Central memory CD8-positive, alpha-beta T cell (primary cell): ENCODE results near the gene SPOCK1.

ENCODE experiments used
- ATAC-seq: fragments of 150-1000 bp; cut with Tn5 transposase; replicated peaks from 2 replicates; pipeline ENCODE4 v1.10.0; 2022; ENCODE audit warnings: mild to moderate bottlenecking, moderate FRiP score, moderate number of reproducible peaks; ENCODE audit not compliant: poor library complexity, severe bottlenecking; ENCODE audit errors: extremely low read depth
- DNase-seq, 2 donors: peaks; one replicate each; pipeline ENCODE4 v3.0.0; 2021; ENCODE audit warnings: low spot score in 2 of 2
- H3K27ac Mint-ChIP-seq: one replicate; pipeline ENCODE4 v1.8.0; 2022; ENCODE audit warnings: low read depth, mild to moderate bottlenecking, moderate library complexity, mixed read lengths
- H3K27me3 Mint-ChIP-seq: one replicate; pipeline ENCODE4 v1.8.0; 2022; ENCODE audit warnings: mixed read lengths
- H3K36me3 Mint-ChIP-seq: one replicate; pipeline ENCODE4 v1.8.0; 2022; ENCODE audit warnings: mild to moderate bottlenecking, moderate library complexity, mixed read lengths; ENCODE audit not compliant: insufficient read depth
- H3K4me1 Mint-ChIP-seq: one replicate; pipeline ENCODE4 v1.8.0; 2022; ENCODE audit warnings: mixed read lengths
- H3K4me3 Mint-ChIP-seq: one replicate; pipeline ENCODE4 v1.8.0; 2022; ENCODE audit warnings: mild to moderate bottlenecking, moderate library complexity, mixed read lengths
- H3K9me3 Mint-ChIP-seq: one replicate; pipeline ENCODE4 v1.8.0; 2022; ENCODE audit warnings: mixed read lengths

The SPOCK1 gene

DNA sequence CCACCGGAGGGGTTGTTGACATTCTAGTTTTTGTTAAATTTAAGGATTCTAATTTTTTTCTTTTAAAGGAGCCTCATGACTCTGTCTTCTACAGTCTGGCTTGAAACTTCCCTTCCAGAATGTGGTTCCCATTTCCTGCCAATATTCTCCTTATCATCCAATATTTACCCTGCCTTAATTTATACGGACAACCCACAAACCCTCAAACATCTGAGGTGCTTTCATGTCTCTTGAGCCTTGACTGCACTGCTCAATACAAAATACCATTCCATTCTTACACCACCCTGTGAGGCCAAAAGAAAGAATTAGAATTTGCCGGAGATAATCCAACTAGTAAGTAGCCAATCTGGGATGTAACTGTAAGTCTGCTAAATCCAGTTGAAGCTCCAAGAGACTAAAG lies 346.5 kb downstream of the SPOCK1 start:
- peaks cover 10% of the 10 kb centered on the region for H3K9me3 Mint-ChIP-seq
- DNase-seq (no peak), ATAC-seq (no peak)
- peaks cover 9% of the 10 kb centered on the region for H3K27me3 Mint-ChIP-seq
- no peaks in the 10 kb centered on the region for H3K4me1 Mint-ChIP-seq
- H3K4me3 Mint-ChIP-seq: no peak overlapping the region
- no peak overlapping the region for H3K27ac Mint-ChIP-seq
- no peaks in the 10 kb centered on the region for H3K36me3 Mint-ChIP-seq

- Mint-ChIP-seq H3K4me3 (no peak overlapping the region), H3K27ac (no peak overlapping the region), H3K36me3 (no peaks in the 10 kb centered on the region), H3K27me3 (peaks cover 10% of the 10 kb centered on the region), H3K9me3 (peaks cover 6% of the 10 kb centered on the region), H3K4me1 (no peaks in the 10 kb centered on the region)
- DNase-seq (no peak), ATAC-seq (no peak)
Observed at GRCh38 chr5:137148655-137149054, 350.5 kb downstream of the SPOCK1 start.

DNA sequence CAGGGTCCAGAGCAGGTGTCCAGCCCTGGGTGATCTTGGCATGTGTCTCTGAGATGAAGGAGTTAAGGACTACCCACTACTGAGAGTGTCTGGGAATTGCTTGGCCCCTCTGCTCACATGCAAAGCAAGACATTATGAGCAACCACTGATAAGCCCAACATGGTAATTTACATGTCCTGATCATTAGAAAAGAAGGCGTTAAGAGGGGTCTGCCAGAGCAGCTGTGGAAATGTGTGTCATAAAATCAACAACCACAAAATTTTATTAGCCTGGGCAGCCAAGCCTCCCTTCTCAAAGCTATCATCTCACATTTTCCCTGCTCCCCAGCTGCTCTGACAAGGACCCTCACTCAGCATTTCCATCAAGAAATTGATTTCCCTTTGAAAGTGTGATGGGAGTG lies 351.0 kb downstream of the SPOCK1 start:
- no peaks in the 10 kb centered on the region for H3K36me3 Mint-ChIP-seq
- no peak overlapping the region for H3K4me3 Mint-ChIP-seq
- no peaks in the 10 kb centered on the region for H3K4me1 Mint-ChIP-seq
- H3K9me3 Mint-ChIP-seq: peaks cover 1% of the 10 kb centered on the region
- DNase-seq (no peak), ATAC-seq (no peak)
- H3K27me3 Mint-ChIP-seq: peaks cover 10% of the 10 kb centered on the region
- H3K27ac Mint-ChIP-seq: no peak overlapping the region

DNA sequence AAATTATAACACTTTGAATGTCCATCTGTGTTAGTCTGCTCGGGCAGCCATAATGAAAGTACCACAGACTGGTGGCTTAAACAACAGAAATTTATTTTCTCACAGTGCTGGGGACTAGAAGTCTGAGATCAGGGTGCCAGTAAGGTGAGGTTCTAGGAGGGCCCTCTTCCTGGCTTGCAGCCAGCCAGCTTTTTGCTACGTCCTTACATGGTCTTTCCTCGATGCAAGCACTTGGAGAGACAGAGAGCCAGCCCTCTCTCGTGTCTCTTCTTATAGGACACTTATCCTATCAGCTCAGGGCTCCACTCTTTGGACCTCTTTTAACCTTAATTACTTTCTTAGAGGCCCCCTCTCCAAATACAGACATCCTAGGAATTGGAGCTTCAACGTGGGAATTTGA lies 351.8 kb downstream of the SPOCK1 start:
- Mint-ChIP-seq H3K27me3 (peaks cover 10% of the 10 kb centered on the region), H3K27ac (no peak overlapping the region), H3K4me1 (no peaks in the 10 kb centered on the region), H3K36me3 (no peaks in the 10 kb centered on the region), H3K9me3 (no peaks in the 10 kb centered on the region), H3K4me3 (no peak overlapping the region)
- DNase-seq: no peak
- no peak for ATAC-seq

- Mint-ChIP-seq H3K27me3 (peaks cover 10% of the 10 kb centered on the region), H3K4me3 (no peak overlapping the region), H3K4me1 (no peaks in the 10 kb centered on the region), H3K36me3 (peaks cover 3% of the 10 kb centered on the region), H3K9me3 (no peaks in the 10 kb centered on the region), H3K27ac (no peak overlapping the region)
- DNase-seq (no peak), ATAC-seq (no peak)
Observed at GRCh38 chr5:137146402-137146890, 352.7 kb downstream of the SPOCK1 start.

- peaks cover 3% of the 10 kb centered on the region for H3K36me3 Mint-ChIP-seq
- peaks cover 10% of the 10 kb centered on the region for H3K27me3 Mint-ChIP-seq
- H3K9me3 Mint-ChIP-seq: no peaks in the 10 kb centered on the region
- DNase-seq (no peak), ATAC-seq (no peak)
- H3K27ac Mint-ChIP-seq: no peak overlapping the region
- H3K4me3 Mint-ChIP-seq: no peak overlapping the region
- H3K4me1 Mint-ChIP-seq: no peaks in the 10 kb centered on the region
Observed at GRCh38 chr5:137145721-137146120, 353.4 kb downstream of the SPOCK1 start.

DNA sequence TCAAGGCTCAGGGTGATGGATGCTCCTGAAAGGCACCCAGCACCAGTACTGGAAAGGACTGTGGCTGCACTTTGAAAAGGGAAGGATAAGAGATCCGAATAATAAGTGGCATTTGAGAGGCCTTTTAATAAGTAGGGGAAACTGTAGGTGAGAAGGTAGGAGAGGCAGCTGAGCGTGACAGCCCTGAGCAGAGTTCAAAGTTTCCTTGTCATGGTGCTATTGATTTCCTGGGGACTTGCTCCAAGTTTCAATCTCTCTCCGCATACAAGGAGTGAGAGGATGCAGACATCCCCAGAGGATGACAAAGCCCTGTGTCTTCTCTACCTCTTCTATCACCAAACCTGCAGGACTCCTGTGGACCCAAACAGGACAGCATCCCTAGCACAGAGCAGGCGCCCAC lies 354.5 kb downstream of the SPOCK1 start:
- Mint-ChIP-seq H3K27ac (no peak overlapping the region), H3K4me3 (no peak overlapping the region), H3K27me3 (peaks cover 10% of the 10 kb centered on the region), H3K4me1 (no peaks in the 10 kb centered on the region), H3K36me3 (peaks cover 3% of the 10 kb centered on the region), H3K9me3 (no peaks in the 10 kb centered on the region)
- ATAC-seq (no peak), DNase-seq (no peak)

GRCh38 chr5:137142764-137143605 lies 356.1 kb downstream of the SPOCK1 start:
- Mint-ChIP-seq H3K27me3 (peaks cover 5% of the 10 kb centered on the region), H3K4me3 (no peak overlapping the region), H3K36me3 (peaks cover 3% of the 10 kb centered on the region), H3K27ac (no peak overlapping the region), H3K4me1 (no peaks in the 10 kb centered on the region), H3K9me3 (no peaks in the 10 kb centered on the region)
- DNase-seq (no peak), ATAC-seq (no peak)

DNA sequence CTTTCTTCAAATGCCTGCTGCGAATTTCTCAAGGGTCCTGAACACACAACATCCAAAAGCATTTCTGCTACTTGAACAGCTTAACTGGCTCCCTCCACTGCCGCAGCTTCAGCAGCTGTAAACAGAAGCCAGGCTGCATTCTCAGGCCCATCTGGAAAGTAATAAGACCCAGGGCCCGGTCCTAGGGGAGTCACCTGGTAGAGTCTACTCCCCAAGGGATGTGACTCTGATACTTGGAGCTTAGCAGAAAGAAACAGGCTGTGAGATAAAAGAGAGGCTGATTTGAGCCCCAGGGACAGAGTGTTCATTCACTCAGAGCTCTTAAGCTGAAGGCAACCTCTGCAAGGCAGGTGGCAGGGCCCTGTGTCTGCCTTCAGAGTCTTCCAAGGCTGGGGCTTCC lies 356.8 kb downstream of the SPOCK1 start:
- Mint-ChIP-seq H3K4me1 (no peaks in the 10 kb centered on the region), H3K27me3 (no peaks in the 10 kb centered on the region), H3K9me3 (no peaks in the 10 kb centered on the region), H3K27ac (no peak overlapping the region), H3K36me3 (peaks cover 3% of the 10 kb centered on the region), H3K4me3 (no peak overlapping the region)
- DNase-seq (no peak), ATAC-seq (no peak)

DNA sequence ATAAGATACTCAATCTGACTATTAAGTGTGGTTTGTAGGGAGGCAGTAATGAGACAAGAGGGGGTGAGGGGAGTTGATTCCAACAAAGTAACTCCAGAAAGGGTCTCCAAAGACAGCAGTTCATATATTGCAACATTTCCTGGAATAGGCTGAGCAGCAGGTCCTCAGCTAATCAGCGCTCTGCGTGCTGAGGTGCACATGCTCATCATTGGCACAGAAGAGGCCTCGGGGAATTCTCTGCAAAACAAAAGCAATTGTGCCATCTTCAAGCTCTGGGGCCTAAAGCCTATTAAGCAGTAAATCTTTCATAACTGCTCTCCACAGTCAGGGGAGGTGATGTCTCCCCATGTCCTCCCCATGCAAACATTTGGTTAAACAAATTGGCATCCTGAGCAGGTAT lies 357.3 kb downstream of the SPOCK1 start:
- Mint-ChIP-seq H3K4me1 (no peaks in the 10 kb centered on the region), H3K9me3 (no peaks in the 10 kb centered on the region), H3K36me3 (peaks cover 3% of the 10 kb centered on the region), H3K27me3 (no peaks in the 10 kb centered on the region), H3K4me3 (no peak overlapping the region), H3K27ac (no peak overlapping the region)
- ATAC-seq (no peak), DNase-seq (no peak)

GRCh38 chr5:137136991-137137632 lies 362.0 kb downstream of the SPOCK1 start:
- DNase-seq (no peak), ATAC-seq (no peak)
- H3K4me1 Mint-ChIP-seq: no peaks in the 10 kb centered on the region
- no peaks in the 10 kb centered on the region for H3K9me3 Mint-ChIP-seq
- H3K4me3 Mint-ChIP-seq: no peak overlapping the region
- H3K27ac Mint-ChIP-seq: no peak overlapping the region
- peaks cover 3% of the 10 kb centered on the region for H3K36me3 Mint-ChIP-seq
- no peaks in the 10 kb centered on the region for H3K27me3 Mint-ChIP-seq

- Mint-ChIP-seq H3K36me3 (no peaks in the 10 kb centered on the region), H3K9me3 (no peaks in the 10 kb centered on the region), H3K27ac (no peak overlapping the region), H3K27me3 (peaks cover 13% of the 10 kb centered on the region), H3K4me1 (no peaks in the 10 kb centered on the region), H3K4me3 (no peak overlapping the region)
- ATAC-seq (no peak), DNase-seq (no peak)
Observed at GRCh38 chr5:137134920-137135532, 364.1 kb downstream of the SPOCK1 start.
